C4-2B (cell line): ENCODE measurements around the gene SLCO2A1.
A peak's percentile ranks its signal among the peaks of the same experiment; 100 is the strongest.

Experiments used
- H3K27ac ChIP-seq: fragments of 450-650 bp; 2 replicates; pipeline ENCODE4 v1.5.1; 2017
- CTCF ChIP-seq: fragments of 450-650 bp; conservative IDR thresholded peaks from 2 replicates; pipeline ENCODE4 v1.5.1; 2017; ENCODE audit warnings: mild to moderate bottlenecking
- ZFX ChIP-seq: fragments of 450-650 bp; IDR thresholded peaks from 2 replicates; pipeline ENCODE4 v1.6.1; 2017

SLCO2A1 gene

GRCh38 chr3:133944641-133945380, 84.9 kb downstream of the SLCO2A1 start:
- peak overlapping the region; percentile 87 for H3K27ac ChIP-seq
- TF ChIP-seq ZFX = peak; percentile 41; the same call in 1 of the 2 replicates
- TF ChIP-seq CTCF = no peak

GRCh38 chr3:133944181-133944580, 85.5 kb downstream of the SLCO2A1 start:
- TF ChIP-seq CTCF (no peak), ZFX (no peak)
- H3K27ac ChIP-seq = peak overlapping the region; percentile 87

GRCh38 chr3:133943639-133944141, 86.0 kb downstream of the SLCO2A1 start:
- no peak for TF ChIP-seq CTCF
- TF ChIP-seq ZFX = no peak
- H3K27ac ChIP-seq = peak overlapping the region; percentile 87

- peak overlapping the region; percentile 87 for H3K27ac ChIP-seq
- TF ChIP-seq ZFX (no peak), CTCF (no peak)
These were observed 86.6 kb downstream of the SLCO2A1 start for GRCh38 chr3:133943031-133943535.

- TF ChIP-seq CTCF = no peak
- no peak for TF ChIP-seq ZFX
- no peak overlapping the region for H3K27ac ChIP-seq
These were observed 88.3 kb downstream of the SLCO2A1 start for GRCh38 chr3:133941415-133941821.

GRCh38 chr3:133940536-133940935, 89.2 kb downstream of the SLCO2A1 start:
- TF ChIP-seq ZFX (no peak), CTCF (no peak)
- no peak overlapping the region for H3K27ac ChIP-seq

GRCh38 chr3:133939463-133939835, 90.3 kb downstream of the SLCO2A1 start:
- no peak overlapping the region for H3K27ac ChIP-seq
- TF ChIP-seq CTCF (no peak), ZFX (no peak)
